NCI-H510A treated with DMSO at 0.1 percent for 48 hours (cell line): ENCODE results near the gene HAUS7.

Experiments used
- DNase-seq: peaks from one replicate; lab custom pipeline; 2025; lab: John Stamatoyannopoulos, UW

Gene HAUS7

DNA sequence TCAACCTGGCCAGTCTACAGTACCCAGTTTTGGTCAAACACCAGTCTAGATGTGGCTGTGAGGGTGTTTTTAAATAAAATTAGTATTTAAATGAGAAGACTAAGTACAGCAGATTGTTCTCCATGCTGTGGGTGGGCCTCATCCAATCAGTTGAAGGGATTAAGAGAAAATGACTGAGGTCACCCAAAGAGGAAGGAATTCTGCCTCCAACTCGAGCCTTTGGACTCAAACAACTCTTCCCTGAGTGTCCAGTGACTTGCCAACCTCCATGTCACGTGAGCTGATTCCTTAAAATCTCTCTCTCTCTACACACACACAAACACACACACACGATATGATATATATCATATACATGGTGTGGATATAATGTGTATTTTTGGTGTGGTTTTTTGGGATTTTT is 34.5 kb downstream of the HAUS7 start:
- no peak for DNase-seq

DNA sequence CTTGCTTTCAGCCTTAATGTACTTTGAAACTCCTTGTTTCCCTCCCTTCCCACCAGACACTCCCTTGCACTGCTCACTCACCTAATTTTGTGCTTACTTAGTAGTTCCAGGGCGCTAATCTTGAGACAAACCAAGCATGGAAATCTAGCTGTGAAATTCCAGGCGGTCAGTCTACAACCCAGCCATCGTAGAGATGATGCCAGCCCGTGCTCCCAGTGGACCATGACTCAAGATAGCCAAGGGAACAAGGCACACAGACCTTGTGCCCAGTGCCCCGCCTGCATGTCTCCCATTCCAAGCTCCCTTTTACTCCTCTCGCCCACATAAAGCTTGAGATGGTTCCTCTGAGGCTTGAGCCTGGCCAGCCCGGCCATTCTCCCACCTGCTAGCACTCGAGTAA is 35.6 kb downstream of the HAUS7 start:
- no peak for DNase-seq

DNA sequence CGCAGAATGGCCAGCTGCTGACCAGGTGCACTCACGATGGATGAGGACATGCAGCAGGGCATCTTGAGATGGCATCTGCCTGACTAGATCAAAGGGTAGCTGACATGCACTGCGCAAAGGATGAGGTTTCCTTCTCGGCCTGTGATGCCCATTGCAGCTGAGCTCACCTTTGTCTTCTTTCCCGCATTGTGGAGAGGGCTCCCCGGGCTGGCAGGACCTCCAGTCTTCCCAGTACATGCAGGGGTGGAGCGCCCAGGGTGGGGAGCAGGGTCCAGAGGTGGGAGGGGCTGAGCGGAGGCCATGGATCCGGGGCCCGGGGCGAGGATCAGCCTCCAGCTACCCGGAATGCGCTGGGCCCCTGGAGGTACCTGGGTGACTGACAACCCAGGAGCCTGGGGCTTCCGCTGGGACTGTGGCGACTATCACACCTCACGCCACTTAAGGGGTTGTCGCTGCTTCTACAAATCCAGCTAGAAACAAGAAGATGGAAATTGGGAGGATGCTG is 36.5 kb downstream of the HAUS7 start:
- DNase-seq, result no peak

DNA sequence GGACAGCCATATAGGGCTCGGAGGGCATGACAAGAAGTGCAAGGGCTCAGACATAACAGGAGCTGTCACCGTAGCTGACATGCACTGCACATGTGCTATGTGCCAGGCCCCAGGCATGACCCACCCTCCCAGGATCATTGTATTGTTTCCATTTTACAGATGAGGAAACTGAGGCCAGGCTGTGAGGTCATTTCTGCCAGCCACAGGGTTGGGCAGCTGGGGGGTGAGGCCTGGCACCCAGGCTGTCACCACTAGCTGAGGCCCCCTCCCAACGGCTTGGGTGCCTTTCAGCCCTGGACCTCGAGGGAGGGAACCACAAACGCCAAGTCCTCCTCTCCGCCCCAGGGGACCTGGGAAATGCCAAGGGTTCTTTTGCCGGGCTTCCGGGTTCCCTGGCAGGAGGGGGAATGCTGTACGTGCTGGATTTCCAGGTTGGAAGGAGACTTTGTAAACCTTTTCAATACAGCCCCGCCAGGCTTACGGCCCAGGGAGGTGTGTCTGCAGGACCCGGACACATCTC is 37.2 kb downstream of the HAUS7 start:
- DNase-seq, result no peak

DNA sequence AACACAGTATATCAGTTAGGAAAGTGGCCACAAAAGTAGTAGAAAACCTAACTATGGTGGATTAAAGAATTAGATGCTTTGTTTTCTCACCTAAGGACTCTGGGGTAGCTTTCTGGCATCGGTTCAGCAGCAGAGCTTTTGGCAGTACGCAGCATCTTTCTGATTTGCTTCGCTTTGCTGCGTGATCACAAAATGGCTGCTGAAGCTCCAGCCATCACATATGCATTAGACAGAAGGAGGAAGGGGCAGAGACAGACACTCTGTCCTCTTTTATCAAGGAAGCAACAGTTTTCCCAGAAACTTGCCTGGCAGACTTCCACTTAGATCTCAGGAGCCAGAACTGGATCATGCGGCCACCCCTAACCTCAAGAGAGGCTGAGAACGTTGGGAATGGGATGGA is 39.6 kb downstream of the HAUS7 start:
- DNase-seq, result no peak

DNA sequence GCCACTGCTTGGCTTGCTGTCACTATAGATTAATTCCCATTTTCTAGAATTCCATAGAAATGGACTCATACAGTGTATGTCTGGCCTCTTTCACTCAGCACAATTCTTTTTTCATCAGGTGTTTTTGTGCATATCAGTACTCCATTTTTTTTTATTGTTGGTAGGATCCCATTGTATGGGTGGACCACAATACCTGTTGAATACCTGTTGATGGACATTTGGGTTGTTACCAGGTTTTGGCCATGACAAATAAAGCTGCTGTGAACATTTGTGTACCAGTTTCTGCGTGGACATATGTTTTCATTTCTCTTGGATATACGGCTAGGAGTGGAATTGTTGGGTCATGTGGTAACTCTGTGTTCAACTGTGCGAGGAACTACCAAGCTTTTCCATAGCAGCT is 44.2 kb downstream of the HAUS7 start:
- no peak for DNase-seq

DNA sequence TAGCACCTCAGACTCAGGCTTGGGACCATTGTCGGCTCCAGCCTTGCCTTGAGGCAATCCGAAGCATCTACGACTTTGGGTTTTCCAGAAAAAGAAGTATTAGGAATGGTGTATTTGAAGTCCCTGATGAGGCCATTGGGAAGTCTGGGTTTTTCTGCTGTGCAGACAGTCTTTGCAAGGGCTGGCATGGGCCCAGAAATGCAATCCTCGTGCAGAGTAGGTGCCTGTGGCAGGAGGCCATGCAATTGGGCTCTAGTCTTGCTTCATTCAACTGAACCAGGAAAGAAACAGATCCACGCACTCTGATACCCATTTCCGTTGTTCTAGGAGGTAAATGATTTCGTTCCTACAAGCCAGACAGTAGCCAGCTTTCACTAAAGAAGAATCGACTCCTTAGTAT is 46.7 kb downstream of the HAUS7 start:
- DNase-seq, result no peak

DNA sequence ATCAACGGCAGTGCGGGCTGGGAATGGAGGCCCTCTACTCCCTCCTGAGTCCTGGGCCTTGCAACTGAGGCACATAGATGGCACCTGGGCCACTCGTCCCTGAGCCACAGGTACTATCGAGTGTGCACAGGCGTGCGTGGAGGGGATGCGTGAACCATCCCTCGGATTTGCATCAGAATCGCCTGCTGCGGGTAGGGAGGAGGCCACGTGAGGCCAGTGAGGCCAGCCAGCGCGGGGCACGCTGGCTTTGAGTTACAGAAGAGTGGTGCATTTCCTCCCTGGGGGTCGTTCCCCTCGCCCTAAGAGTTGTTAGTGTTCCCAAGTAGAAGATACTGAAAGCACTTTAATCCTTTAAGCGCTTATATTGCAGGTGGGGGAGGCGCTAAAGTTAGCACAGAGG is 48.5 kb downstream of the HAUS7 start:
- DNase-seq, result no peak

DNA sequence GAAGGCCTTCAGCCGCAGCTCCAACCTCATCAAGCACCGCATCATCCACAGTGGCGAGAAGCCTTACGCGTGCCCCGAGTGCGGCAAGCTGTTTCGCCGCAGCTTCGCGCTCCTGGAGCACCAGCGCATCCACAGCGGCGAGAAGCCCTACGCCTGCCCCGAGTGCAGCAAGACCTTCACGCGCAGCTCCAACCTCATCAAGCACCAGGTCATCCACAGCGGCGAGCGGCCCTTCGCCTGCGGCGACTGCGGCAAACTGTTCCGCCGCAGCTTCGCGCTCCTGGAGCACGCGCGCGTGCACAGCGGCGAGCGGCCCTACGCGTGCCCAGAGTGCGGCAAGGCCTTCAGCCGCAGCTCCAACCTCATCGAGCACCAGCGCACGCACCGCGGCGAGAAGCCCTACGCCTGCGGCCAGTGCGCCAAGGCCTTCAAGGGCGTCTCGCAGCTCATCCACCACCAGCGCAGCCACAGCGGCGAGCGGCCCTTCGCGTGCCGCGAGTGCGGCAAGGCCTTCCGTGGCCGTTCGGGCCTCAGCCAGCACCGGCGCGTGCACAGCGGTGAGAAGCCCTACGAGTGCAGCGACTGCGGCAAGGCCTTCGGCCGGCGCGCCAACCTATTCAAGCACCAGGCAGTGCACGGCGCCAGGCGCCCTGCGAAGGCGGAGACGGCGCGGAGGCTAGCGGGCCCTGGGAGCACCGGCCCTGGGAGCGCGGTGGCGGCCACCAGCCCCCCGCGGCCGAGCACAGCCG is 49.4 kb downstream of the HAUS7 start:
- DNase-seq, result no peak

DNA sequence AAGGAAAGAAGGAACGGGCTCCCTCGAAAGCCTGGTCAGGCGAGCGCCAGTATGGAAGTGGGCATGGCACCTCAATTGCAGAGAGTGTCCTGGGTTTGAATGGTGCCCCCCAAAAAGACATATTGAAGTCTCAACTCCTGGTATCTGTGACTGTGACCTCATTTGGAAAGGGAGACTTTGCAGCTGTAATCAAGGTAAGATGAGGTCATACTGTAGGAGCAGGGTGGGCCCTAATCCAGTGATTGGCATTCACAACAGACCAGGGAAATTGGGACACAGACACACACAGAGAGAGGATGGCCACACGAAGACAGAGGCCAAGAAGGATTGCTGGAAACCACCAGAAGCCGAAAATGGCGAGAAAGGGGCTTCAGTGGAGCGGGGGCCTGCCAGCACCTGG is 52.7 kb downstream of the HAUS7 start:
- DNase-seq, result no peak

DNA sequence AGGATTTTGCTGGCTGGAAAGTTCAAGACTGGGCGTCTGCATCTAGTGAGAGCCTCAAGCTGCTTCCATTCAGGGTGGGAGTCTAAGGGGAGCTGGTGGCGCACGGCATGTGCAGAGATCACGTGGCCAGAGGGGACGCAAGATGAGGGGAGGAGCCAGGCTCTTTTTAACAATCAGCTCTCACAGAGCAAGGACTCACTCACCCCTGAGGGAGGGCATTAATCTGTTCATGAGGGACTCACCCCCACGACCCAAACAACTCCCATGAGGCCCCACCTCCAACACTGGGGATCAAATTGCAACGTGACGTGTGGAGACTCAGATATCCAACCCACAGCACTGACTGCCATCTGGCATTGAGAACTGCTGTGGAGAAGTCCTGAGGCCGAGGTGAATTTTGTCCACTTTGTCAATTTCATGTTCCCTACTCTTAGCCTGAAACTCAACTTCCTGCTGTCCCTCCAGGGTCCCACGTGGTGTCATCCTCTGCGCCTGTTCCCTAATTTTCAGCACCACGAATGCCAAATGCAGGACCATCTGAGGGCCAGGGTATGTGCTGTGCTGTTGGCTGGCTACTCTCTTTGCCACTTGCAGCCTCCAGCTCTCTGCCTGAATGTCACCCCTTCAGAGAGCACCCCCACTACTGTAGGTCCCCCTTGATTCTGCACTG is 53.5 kb downstream of the HAUS7 start:
- no peak for DNase-seq

DNA sequence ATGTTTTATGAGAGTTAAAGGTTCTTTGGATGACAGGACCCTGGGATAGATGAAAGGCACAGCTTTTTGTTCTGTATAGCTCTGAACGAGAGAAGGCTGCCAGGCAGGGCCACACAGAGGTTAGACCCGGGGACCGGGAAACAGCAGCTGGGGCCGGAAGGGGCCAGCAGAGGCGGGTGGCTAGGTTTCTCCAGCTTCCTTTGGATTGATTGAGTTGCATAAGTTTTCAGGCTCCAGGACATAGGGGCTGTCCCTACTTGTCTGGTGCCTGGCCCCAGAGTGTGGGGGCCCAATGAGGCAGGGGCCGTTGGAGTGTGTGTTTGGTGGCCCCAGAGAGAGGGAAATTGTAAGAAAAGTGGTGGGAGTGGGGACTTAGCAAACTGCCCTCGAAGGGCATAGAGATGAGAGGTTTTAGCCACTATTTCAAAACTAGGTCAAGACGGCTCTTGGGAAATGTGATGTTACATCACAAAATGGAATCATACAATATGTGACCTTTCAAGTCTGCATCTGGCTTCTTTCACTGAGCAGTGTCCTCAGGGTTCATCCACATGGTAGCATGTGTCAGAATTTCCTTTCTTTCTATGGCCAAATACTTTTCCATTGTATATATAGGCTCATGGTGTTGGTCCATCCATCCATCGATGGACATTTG is 55.4 kb downstream of the HAUS7 start:
- no peak for DNase-seq

DNA sequence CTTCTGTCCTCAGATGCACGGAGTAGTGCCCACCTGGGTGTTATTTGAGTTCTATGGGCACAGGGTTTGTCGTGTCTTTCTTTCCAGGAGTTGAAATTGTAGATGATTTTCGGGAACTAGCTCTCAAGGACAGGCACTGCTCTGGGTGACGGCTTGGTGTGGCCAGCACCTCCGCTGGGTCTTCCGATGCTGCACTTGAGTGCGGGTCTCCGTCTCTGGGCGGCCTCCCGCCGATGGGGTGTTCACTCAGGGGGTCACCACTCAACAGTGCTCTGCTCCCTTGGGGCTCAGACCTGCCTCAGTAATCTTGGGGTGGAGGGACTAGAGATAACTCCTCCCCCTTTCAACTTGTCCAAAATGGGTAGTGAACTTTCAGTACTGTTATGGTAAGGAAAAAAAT is 56.6 kb downstream of the HAUS7 start:
- no peak for DNase-seq

DNA sequence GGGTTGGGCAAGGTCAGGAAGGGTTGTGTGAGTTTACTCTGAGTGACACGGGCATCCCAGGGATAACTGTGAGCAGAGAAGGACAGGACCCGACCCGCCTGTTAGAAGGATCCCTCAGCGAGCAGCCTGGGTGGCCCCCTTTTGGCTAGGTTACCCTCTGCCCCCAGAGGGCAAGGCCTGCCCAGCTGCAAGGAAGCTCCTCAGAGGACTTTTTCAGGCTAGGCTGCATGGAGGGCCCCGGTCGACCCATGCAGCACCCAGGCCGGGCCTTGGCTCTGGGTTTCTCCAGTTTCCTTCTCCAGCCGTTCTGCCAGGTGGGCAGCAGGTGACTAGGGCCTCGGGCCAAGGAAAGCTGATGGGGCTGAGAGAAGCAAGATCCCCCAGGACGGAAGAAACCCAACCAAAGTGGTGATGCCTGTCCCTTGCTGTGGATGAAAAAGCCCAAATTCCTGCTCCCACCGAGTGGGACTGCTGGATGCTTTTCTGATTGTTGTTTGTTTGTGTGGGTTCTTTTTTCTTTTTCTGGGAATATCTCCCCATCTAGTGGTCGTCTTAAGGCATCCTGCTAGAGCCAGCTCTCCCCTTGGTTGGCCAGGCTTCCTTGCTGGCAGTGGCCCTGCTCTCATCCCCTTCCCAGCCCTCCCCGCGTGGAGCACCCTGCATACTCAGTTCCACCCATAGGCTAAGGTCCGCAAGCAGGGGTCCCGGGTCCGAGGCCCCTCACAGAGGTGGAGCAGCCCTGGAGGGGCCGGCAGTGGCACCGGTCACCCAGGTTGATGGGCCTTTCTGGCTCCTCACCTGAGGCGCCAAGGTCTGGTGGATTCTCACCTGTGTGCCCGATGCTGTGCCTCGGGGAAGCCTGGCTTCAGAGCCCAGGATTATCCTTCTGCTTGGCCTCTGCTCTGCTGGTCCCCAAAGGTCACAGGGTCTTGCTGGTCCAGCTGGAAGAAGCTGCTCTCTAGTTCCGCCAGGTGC is 57.3 kb downstream of the HAUS7 start:
- DNase-seq, result no peak

DNA sequence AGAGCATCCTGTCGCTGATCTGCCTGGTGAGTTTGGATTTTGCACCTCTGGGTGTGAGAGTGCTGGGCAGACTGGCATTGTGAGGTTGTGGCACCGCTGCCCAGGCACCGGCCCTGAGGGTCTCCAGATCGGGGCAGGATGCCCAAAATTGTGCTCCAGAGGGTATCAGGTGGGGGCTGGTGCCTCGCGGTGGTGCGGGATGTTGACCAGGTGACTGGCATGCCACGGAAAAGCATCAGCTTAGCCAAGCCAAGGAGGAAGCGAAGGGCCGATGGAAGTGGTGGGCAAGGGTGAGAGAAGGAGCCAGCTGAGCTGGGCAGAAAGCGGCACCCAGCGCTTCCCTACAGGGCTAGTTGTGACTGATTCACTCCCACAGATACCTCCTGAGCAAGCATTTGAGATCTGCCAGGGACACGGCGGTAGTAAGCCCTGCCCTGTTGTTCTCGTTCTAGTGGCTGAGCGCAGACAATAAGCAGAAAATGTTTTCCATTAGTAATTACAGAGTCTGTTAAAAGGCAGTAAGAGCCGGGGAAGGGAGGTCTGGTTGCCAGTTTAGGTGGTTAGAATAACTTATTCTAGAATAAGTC is 58.3 kb downstream of the HAUS7 start:
- no peak for DNase-seq

DNA sequence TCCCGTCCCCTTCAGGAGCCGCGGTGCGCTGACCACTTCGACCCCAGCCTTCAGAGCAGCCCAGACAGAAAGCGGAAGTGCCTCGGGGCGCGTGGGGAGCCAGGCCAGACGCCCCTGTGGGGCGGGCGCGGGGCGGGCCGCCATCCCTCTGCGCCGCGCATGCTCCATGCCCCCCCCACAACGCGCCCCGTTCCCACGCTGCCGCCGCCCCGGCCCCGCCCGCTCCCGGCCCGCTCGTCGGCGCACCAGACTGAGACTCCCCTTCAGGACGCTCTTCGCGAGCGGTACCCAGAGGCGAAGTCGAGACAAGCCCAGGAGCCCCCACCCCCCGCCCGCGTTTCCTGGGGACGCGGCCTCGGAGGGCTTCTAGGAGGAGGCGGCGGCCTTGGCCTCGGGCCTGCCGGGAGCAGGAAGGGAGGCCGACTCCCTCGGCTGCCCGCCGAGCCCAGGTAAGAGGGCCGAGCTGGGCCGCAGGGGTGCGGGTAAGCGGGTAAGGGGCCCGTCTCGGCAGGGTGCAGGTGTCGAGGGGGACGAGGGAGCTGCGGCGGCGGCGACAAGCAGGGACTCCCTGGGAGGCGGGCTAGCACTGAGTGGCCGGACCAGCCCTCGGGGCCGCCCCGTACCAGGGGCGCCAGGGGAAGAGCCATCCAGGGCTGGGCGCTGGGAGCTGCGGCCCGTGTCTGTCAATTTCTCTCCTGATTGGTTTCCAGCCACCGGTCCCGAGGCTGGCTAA is 59.0 kb downstream of the HAUS7 start, which contains the start of gene ZFP92:
Gene ZFP92, plus strand, starts transcription at position 218 of the 733 bp plus-strand sequence. CDS start 6,851 bp downstream, outside the sequence.
- no peak for DNase-seq

DNA sequence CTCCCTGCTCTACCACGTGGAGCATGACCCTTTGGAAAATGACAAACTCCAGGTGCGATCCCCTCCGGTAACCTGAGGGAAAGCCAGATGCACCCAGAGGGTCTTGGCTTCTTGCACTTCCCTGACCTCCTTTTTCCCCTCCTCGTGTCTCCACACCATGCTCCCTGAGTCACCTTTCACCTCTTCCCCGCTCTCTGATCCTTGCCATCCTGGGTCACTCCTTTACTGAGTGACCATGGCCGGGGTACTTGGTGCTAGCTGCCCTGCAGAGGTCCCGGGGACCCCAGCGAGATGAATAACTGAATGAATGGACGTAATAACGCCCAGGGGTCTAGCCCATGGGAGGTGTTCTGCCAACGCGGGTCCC is 59.5 kb downstream of the HAUS7 start:
- DNase-seq, result no peak

DNA sequence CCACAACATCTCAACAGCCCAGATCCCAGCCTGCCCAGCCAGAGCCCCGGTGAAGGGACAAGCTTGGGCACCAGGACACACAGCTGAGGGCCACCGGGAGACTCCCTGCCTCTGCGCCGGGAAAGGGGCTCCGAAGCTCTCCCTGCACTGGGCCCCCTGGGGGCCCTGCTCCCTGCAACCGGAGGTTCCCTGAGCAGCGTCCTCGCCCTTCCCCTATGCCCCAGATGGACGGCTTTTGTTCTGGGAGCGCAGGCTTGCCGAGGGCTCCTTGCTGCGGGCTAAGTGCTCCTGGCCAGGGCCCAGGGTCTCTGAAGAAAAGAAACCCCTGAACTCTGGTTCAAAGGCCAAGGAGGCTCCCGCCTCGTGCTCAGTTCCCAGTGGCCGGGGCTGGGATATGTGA is 60.0 kb downstream of the HAUS7 start:
- no peak for DNase-seq

DNA sequence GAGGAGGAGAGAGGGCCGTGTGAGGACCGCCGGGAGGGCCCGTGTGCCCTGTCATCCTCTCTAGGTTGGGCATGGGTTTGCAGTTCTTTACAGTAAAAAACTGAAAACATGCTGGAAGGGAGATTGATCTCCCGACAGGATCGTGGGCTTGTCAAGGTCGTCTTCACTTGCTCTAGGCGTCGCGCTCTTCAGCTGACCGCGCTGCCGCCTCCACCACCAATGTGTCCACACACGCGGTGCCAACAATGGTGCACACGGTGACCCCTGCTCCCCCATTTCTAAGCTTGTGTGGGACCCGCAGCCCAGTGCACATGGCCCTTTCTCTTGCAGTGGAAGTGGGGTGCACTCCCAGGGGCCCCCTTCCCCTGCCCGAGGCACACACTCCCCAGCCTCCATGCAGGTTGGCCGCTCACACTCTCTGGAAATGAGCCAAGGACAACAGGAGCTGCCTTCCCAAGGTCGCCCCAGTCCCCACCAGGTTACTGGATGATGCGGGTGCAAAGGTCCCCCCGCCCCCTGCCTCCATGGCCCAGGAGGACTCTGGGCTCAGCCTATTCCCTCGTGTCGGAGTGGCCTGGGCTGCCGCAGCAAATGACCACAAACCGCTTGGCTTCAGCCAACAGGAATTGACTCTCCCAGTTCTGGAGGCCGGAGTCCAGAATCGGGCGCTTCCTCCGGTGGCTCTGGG is 60.8 kb downstream of the HAUS7 start:
- no peak for DNase-seq

DNA sequence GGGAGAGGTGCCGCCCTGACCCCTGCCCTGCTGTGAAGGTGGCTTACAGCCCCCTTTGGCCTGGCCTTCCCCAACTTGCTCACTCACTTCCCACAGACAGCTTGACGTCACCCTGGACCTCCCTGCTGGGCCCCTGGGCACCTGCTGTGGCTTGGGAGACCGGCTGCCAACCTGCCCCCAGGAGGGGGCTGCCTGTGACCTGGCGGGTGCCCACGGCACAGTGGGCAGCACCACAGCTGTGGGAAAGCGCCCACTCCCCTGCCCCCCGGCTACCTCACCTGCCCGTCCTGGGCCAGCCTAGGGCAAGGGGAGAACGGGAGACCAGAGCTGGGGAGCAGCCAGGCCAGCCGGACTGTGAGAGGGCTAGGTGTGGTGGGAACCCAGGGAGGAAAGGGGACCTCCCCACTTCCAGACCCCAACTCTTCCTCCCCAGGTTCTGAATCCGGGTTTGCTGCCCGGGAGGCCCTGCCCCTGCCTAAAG is 61.5 kb downstream of the HAUS7 start:
- DNase-seq, result no peak
